HG03175 (cell line): ENCODE measurements around the gene STRA8.
A peak's percentile ranks its signal among the peaks of the same experiment; 100 is the strongest.
"Not testable (repeated sequence)": the region's sequence is repeated elsewhere in the genome, so short reads cannot be mapped to it uniquely, and the experiment has no call there.

Source experiments
- ATAC-seq: cut with Tn5 transposase; IDR thresholded peaks from one replicate; pipeline ENCODE4 v1.9.1; 2021; ENCODE audit warnings: mild to moderate bottlenecking, moderate library complexity; ENCODE audit not compliant: unreplicated experiment

The STRA8 gene

DNA sequence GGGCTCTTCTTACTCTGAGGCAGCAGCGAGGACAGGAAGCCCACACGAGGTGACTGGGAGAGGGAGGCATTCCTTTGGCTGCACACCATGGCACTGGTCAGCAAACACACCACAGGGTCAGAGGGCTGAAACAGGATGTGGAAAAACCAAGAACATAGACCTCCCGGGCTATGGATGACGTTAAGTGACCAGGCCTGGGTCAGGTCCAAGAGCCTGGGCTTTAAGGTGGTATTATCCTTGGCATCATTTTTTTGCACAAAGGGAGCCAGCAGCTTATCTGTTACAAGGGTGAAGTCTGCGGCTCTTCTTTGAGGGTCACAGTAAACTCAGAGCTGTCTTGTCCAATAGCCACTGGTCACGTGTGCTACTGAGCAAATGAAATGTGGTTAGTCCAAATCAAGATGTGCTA, 29.3 kb upstream of the STRA8 start:
- no peak for ATAC-seq

DNA sequence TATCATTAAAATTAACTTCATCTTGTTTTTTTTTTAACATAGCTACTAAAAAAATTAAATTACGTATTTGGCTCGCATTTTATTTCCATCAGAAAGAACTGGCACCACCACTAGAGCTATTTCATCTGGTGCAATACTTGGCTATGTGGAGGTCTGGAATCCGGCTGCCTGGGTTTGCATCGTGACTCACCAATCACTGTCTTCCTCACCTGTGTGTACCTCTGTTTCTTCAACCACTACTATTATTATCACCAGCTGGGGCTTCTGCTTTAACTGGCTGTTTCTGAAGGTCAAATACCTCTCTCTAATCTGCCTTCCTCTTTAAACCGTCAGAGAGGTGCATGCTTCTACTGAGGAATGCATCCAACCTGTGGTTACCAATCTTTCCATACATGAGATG, 28.8 kb upstream of the STRA8 start:
- no peak for ATAC-seq

DNA sequence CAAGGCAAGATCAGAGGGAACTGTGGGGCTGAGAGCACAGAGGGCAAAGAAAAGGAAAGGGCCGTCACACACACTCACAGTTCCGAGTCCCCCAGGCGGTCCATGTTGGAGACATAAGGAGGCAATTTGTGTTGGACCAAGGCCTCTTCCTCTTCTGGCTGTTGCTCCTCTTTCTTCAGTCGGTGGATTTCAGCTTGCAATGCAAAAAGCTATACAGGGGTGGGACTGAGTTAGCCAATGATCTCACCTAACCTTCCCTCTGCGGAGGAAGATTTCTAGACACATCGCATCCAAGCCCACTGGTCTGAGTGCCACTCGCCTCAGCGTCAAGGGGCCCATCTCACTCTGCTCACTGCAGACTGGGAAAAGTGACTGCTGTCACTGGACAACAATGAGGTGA, 27.8 kb upstream of the STRA8 start:
- no peak for ATAC-seq

DNA sequence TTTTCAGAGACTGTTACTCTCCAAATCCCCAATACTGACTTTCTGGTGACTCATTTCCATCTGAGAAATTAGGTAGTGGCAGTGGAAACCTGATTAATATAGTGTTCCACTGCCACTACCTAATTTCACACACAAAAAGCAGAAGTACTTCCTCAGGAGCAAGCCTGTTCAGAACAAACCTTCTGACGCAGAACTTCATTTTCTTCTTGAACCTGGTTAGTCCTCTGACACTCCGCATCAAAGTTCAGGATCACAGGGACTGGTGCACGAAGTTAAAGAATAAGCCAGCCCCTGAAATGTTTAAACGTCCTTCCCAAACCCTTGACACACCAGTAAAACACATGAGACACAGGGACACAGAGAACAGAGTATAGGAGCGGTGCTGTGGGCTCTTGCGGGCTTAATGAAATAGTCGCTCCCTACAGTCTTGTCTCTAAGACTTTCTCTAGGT, 26.7 kb upstream of the STRA8 start:
- ATAC-seq, result peak; percentile 39

DNA sequence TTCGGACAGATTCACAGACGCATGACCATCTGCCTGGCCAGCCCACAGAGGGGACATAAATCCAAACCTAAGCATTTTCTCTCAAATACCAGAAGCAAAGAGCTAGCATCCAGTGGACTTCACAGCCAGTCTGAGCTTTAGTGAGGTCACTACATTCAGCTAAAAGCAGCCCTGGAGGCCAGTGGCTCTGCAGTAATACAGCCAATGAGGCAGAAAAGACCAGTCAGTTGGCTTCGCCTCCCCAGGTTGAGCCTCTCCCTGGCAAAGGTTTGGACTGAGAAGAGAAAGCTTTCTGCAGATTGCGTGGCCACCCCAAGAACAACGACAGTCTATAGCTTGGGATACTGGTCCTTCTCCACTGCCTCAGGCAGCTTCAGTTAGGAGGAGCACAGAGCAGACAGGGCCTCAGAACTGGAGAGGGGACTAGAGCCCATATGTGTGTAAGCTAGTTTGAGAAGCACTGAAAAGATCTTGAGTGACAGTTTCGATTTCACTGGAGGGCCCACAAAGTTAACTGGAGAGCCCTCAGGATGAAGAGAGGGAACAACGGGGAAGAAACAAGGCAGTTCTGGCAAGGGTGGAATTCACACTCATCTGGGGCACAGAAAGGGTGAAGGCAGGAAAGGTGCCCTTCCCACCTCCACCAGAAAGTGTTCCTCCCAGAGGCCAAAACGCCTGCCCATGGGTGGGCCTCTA, 26.1 kb upstream of the STRA8 start:
- ATAC-seq, result no peak

DNA sequence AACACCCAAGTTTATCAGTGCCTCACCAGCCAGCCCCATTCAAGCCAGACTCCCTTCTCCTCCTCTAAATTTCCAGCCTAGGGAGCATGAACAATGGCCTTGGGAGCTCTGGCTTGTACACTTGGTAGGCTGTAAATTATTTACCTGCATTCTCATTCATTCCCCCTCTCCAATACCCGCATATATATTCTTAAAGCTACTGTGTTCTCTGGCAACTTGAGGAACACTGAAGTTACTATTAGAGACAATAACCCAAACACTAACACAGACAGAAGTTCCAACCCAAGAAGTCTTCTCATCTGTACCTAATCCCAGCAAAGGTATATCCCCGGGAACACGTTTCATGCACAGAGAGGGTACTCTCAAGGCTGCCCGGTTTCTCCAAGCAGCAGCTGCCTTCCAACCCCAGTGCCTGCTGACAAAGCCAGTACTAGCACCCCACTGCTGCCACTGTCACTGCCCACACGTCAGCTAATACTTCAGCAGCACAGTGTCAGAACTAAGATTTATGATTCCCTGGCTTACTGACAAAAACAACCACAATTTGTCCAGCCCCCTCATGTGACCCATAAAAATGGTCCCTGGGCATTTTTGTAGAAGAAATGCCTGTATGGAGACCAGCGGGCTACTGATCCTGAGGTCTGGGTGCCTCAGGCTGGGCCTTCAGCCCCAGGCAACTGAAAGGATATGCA, 25.4 kb upstream of the STRA8 start:
- no peak for ATAC-seq

DNA sequence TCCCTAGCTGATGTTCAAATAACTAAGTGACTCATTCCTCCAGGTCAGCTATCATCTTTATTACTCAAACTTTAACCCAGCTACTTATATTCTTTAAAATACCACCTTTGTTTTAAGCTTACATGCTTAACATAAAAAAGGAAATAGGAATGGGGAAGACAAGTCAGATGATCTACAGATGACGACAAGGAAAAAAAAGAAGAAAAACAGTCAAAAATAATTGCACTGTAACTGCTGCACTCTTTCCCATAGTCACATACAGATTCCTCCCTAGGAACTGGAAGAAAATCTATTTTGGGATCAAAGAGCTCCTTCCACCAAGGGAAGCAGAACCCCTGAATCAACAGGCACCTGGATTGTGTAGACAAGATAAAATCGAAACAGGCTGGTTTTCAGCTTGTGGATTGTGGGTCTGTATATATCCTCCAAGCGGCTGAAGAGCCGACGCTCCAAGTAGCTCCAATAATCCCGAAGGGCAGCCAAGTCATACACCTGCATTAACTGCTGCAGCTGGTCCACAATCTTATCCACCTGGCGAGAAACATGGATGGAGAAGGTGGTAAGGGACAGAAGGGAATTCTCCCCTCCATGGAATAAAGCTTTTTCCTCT, 24.3 kb upstream of the STRA8 start:
- ATAC-seq, result no peak

DNA sequence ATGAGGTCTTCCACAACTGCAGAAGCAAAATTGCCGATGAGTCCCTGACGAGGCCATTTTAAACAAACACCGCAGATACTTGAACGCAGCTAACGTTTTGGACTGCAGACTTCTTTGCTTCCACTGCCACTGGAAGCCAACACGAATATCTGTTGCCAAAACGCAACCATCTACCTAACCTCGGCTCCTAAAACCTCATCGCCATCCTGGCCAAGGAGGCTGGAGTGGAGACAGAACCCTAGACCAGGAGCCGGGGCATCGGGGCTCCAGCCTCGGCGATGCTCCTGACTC, 22.8 kb upstream of the STRA8 start:
- ATAC-seq, result peak; percentile 1

DNA sequence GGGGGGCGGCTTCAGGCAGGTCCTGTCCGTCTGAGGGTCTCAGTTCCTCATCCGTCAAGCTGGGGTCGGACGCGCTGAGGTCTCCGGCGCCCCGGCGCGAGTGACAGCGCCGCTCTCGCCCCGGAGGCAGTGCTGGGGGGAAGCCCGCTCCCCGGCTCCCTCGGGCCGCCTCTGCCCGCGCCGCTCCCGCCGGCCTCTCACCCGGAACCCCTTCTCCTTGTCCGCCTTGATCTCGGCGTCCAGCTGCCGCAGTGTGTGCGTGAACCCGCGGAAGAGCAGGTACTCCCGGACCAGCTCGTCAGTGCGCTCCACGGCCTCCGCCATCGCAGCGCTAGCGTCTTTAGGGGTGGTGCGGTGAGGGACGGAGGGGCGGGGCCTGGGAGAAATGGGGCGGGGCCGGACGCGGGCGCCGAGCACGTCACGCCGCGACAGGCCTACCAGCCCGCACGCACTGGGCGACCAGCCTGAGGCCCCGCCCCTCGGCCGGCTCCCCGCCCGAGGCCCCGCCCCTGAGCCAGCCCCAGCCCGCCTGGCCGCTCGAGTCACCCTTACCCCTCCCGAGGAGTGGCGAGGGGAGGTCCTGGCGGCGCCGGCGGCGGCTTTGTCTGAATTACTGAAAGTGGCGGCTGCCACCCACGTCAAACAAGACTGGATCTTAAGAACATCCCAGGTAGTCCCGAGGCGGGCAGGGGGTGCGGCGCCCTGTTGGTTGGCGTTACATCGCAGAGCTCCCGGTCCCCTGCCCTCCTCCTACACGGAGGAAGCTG, 22.3 kb upstream of the STRA8 start, which contains the start of gene WDR91:
WDR91 (minus strand) TSS at position 348 of the 767 bp plus-strand sequence; CDS start at position 324, 24 bp downstream.
- ATAC-seq, result peak; percentile 76

DNA sequence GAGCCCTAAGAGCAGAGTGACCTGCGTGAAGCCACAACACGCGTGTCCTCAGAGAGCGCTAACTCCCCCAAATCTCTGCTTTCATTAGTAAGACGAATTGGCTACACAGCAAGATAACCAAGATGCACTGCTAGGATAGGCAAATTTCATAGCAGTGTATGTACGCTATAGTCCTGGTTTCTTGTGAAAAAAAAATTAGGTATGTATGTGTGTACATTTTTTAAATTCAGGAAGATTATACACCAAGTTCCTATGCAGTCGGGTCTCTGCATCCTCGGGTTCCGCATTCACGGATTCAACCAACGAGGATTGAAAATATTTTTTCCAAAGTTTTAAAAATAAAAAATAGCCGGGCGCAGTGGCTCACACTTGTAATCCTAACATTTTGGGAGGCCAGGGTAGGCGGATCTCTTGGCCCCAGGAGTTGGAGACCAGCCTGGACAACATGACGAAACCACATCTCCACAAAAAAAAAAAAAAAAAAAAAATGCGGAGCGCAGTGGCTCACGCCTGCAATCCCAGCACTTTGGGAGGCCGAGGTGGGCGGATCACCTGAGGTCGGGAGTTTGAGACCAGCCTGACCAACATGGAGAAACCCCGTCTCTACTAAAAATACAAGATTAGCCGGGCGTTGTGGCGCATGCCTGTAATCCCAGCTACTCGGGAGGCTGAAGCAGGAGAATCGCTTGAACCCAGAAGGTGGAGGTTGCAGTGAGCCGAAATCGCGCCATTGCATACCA, 21.5 kb upstream of the STRA8 start:
- not testable (repeated sequence) for ATAC-seq

DNA sequence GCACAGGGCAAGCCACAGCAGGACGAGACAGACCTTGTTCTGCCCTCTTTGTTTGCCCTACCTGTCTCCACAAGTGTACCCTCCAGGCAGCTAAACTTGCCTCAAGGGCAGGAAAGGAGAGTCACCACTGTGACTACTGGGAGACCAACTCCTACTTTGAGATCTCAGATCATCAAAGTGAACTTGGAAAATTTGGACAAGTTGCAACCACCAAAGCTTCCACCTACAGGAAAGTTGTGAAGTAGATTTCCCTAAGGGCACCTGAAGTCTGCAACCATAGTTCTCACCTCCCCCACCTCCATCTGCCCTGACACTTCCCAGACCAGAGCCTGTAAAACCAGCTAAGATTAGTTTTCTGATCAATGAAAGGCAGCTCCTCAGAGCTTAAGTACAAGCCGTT, 19.8 kb upstream of the STRA8 start:
- no peak for ATAC-seq

DNA sequence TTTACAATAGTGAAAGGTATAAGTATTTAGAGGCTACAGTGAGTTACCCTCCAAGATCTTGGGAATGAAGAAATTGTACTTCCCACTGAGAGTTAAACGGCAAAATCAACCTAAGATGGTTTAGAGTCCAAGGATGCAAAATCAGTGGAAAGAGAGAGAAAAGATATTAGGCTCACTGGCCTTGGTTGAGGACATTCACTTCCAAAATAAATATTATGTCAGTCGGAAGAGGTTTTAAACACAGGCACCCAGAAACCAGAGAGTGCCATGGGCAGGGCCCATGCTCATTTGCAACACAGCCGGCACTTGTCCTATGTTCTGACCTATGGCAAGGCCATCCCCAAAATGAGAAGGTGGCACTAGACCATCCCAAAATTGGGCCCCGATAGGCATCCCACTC, 18.5 kb upstream of the STRA8 start:
- ATAC-seq, result no peak

DNA sequence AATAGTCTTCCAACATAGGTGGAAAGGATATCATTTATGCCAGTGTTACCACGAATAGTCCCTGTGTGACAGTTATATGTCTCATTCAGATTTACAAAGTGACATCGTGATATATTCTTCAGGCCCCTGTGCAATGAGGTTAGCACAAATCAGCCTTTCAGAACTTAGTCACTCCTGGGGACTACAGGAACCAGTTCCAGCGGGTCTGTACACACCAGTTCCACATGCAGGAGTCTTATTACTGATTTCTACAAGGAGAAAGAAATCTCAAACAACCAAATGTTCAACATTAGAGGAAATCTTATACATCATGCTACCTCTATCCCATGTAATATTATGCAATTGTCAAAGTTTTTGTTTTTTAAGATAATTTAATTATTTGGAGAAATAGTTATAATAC, 17.9 kb upstream of the STRA8 start:
- ATAC-seq, result no peak

DNA sequence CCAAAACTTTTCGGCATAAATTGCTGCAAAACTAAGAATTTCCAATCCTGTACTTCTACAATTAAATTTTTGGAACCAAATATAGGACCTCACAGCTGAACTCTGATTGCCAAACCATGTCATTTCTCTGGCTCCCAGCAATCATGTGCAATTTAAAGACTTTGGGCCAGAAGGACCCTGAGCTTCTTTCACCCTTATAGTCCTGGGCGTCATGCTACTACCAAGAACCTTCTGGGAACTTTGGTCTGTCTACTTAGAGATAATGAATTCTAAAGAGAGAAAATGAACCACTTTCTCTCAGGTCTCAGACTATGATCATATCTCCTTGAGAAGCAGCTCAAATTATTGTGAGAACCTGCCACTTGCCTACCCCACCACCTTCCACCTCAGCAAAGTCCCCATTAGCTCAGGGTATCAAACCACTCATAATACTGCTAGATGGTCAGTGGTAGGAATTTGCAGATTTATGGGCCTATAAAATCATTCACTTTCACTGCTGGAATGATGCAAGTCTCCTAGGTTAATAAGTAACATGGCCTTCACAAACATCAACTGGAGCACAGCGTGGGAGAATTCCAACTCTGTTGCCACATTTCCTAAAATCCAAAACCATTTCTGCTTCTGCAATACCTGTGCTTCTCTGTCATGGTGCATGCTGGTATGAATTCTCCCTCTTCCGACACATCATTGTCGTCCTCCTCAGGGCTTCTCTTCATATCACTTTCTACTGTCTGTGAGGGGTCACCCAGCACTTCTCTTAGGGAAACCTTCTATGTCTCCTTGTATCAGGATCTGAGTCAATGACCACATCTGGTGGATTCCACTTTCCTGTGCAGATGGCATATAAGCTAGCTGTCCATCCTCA, 15.8 kb upstream of the STRA8 start:
- ATAC-seq, result no peak

DNA sequence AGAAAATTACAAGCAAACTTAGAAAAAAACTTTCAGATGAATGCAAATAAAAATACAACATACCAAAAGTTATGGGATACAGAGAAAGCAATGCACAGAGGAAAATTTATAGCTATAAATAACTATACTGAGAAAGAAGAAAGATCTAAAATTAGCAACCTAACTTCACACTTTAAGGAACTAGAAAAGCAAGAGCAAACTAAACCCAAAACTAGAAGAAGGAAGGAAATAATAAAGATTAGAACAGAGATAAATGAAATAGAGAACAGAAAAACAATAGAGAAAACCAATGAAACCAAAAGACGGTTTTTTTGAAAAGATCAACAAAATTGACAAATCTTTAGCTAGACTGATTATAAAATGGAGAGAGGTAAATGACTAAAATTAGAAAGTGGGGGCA, 9.6 kb upstream of the STRA8 start:
- no peak for ATAC-seq

DNA sequence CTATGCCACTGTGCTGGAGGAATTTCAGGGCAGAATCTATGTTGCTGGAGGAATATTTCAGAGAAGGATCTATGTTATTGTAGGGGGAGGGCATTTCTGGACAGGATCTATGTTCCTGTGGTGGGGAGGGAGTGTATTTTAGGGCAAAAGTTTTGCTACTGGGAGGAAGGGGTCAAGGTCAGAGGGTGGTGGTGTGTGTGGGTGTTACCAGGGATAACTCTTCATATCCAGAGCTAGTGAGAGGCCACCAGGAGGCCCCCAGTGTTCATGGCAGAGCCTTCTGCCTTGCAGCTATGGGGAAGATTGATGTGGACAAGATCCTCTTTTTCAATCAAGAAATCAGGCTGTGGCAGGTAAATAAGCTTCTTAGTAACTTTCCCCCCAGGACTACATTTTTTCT, 2.0 kb upstream of the STRA8 start:
- ATAC-seq, result no peak

DNA sequence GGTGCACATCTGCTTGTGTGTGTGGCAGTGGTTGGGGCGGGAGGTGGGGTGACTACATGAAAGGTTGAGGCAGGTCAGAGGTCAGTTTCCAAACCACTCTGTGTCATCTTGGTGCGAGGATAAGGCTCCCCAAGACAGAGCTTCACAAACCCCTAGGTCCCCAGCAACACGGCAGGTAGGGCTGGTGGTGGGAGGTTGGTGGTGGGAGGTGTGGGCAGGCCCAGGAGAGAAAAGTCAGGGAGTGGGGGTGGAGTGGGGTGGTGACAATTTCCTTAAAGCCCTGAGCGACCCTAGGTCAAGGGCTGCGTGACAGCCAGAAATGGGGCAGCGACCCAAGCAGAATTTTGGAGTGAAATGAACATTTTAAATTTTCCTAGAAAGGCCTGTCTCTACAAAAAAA, 1.6 kb upstream of the STRA8 start:
- ATAC-seq, result no peak

DNA sequence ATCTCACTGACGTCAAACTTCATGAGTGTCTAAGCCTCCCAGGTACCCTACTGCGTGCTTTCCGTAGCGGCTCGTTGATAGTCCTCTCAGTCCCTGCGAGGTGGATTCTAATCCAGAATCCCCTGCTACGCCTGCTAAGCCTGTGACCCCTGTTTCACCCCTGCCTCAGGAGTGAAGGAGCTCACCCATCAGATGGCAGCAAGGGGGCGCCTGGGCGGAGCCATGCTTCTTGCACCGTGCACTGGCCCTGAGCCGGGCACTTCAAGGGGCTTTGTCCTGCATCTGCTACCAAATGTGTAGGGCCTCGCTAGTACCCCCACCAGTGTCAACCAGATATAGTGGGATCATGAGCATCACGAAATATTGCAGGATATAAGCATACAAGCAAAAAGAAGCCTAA, 918 bp upstream of the STRA8 start:
- ATAC-seq, result no peak

DNA sequence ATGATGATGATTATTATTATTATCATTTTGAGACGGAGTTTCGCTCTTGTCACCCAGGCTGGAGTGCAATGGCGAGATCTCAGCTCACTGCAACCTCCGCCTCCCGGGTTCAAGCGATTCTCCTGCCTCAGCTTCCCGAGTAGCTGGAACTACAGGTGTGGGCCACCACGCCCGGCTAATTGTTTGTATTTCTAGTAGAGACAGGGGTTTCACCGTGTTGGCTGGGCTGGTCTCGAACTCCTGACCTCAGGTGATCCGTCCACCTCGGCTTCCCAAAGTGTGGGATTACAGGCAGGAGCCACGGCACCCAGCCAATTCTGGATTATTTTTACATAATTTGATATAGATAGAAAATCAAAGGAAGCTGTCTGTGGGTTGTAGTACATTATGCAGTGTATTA, 457 bp downstream of the STRA8 start:
- ATAC-seq, result not testable (repeated sequence)

DNA sequence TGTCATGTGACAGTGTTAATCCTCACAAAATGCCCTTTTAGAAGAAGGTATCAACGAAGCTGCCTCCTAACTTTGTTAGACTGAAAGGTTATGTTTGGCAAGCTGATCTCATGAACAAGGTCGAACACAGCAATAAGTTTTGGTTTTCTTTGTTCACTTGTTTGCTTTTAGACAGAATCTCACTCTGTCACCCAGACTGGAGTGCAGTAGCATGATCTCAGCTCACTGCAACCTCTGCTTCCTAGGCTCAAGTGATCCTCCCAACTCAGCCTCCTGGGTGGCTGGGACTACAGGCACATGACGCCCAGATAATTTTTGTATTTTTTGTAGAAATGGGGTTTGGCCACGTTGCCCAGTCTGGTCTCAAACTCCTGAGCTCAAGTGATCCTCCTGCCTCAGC, 1.1 kb downstream of the STRA8 start:
- ATAC-seq, result no peak
